CD4-positive, alpha-beta T cell treated with Interleukin-15 for 4 hours (primary cell): Measurements from ENCODE around the gene DSCAML1.
A peak's percentile ranks its signal among the peaks of the same experiment; 100 is the strongest.

Experiments used
- DNase-seq: peaks from one replicate; pipeline ENCODE4 v3.0.0-alpha.2; 2020; ENCODE audit warnings: low spot score

DSCAML1 gene, protein sequence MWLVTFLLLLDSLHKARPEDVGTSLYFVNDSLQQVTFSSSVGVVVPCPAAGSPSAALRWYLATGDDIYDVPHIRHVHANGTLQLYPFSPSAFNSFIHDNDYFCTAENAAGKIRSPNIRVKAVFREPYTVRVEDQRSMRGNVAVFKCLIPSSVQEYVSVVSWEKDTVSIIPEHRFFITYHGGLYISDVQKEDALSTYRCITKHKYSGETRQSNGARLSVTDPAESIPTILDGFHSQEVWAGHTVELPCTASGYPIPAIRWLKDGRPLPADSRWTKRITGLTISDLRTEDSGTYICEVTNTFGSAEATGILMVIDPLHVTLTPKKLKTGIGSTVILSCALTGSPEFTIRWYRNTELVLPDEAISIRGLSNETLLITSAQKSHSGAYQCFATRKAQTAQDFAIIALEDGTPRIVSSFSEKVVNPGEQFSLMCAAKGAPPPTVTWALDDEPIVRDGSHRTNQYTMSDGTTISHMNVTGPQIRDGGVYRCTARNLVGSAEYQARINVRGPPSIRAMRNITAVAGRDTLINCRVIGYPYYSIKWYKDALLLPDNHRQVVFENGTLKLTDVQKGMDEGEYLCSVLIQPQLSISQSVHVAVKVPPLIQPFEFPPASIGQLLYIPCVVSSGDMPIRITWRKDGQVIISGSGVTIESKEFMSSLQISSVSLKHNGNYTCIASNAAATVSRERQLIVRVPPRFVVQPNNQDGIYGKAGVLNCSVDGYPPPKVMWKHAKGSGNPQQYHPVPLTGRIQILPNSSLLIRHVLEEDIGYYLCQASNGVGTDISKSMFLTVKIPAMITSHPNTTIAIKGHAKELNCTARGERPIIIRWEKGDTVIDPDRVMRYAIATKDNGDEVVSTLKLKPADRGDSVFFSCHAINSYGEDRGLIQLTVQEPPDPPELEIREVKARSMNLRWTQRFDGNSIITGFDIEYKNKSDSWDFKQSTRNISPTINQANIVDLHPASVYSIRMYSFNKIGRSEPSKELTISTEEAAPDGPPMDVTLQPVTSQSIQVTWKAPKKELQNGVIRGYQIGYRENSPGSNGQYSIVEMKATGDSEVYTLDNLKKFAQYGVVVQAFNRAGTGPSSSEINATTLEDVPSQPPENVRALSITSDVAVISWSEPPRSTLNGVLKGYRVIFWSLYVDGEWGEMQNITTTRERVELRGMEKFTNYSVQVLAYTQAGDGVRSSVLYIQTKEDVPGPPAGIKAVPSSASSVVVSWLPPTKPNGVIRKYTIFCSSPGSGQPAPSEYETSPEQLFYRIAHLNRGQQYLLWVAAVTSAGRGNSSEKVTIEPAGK (N-terminal part only)

DNA sequence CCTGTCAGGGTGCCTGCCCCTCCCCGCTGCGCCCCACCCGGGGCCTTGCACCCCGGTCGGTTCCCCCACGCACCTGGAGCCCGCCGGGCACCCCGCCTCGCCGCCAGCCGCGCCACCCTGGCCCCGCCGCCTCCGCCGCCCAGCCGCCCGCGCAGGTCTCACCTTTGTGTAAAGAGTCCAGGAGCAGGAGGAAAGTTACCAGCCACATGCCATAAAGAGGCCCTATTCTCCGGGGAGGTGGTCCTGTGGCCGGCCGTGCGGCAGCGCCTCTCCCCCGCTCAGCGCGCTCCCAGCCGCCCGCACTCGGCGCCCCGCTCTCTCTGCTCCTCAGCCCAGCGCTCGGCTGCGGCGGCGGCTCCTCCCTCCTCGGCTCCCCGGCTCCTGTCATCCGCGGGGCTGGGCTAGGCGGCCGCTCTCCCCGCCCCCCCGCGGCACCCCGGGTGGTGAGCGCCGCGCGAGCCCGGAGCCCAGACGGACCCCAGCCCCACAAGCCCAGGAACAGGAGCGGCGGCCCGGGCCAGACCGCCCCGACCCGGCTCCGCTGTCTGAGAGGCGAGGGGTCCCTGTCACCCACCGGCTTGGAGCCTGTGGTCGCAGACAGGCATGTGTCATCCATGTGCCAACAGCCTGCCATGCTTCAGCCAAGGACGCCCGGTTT lies at the start of gene DSCAML1:
TSS of gene DSCAML1 (minus strand) at position 345 of the 658 bp plus-strand sequence. CDS start at position 208, 137 bp downstream.
- DNase-seq = no peak

DNA sequence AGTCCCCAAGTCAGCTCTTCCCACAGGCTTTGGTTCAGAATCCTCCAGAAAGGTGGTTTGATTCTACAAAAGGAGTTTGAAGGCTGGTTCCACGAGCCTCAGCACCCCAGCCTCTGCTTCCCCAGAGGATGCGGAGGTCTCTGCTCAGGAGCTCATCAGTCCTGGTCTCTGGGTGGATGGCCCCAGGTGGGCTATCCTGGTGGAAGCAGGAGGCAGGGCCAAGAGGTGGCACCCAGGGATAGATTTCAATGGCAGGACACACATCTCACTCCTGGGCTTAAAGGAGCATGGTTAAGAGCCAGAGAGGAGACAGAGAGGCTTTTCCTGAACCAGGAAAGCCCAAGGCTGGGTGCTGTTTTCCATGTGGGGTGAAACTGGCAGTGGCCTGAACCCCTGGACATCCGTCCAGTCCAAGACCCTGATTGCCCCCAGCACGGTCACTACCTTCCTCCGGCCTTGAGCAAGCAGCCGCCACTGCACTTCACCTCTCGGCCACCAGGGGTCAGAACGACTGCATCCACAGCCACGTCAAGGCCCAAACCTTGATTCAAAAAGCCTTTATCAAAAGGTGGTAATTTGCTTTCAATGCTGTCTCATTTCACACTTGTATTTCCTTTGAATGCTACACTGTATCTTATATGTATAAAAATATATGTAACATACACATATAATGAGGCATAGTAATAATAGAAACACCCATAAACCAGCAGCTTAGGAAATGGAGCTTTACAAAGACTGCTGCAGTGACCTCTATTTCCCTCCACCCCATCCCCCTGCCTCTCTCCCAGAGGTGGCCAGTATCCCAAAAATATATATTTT lies 46.9 kb upstream of the DSCAML1 start:
- peak; percentile 82 for DNase-seq

DNA sequence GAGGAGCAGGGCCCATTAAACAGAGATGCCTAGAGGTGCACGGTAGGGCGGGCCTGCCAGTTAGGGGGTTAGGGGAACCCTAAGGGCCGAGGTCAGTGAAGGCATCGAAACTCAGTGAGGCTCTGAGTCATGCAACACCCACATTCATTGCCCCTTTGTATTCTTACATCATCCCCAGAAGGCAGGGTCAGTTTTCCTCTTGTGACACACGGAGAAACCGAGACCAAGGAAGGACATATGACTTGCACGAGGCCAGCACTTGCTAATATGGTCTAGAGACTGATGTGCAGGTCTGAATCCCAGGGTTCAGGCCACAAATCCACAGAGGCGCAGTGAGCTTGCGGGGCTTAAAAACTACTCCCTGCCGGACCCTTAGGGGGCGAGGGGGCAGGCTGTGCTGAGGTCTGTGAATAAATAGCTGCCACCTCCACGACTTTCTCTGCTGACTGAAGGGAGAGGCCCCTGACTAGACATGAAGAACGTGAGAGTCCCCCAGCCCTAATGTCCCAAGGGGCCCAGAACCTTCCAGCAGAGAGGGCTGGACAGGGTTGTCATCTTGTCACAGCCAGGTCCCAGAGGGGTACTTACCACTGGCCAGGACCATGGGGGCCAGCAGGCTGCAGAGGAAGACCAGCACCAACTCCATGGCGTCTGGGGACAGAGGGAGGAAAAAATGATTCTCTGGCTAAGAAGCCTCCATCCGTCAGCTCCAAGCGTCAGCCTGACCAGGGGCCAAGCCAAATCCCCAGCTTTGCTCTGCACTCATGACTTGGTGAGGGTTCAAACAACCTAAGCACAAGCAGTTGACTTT lies 45.3 kb upstream of the DSCAML1 start:
- DNase-seq = no peak

DNA sequence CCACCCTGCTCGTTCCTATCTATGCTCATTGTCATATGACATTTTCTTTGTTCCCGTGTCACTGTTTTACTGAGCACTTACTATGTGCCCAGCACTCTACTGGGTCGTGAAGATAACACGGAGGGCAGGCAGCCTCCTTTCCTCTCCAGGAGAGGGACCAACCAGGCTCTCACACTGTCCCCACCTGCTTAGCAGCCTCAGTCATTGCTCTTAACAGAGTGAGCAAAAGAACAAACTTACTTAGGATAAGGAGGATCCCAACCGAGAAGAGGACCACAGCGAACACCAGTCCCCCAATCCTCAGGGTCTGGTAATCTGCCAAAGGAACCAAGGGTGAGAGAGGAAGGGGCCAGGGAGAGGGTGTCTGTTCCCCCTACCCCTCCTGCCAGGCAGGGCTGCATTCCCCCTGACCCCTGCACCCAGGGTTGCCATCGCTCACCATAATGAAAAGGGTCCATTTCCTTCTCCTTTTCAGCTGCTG lies 44.6 kb upstream of the DSCAML1 start:
- no peak for DNase-seq

DNA sequence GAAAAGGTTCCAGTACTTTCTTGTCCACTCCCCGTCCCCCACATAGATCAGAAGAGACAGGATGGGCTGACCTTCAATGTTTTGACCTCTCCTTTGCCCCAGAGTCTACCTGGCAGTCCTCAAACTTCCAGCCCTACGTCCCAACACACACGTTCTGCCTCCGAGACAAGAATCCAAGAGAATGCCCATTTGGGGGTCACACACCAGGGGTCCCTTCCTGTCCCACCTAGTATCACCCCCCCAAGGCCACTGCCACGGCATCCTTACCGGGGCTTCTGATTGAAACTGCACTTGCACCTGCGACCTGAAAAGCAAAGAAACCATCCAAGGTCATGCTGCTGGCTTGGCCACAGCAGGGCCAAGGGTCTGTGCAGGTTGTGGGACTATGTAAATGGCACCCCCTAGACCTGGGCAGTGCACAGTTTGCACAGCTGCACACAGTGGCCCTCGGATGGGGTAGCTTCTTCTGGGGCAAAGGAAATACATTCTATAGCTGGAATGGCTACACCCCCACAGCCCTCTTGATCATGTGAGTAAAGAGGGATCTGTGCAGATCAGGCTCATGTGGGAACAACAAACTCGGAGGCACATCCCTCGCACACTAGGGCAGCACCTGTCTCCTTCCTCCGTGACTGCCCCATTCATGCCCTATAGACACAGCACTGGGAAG lies 44.0 kb upstream of the DSCAML1 start:
- DNase-seq = no peak

DNA sequence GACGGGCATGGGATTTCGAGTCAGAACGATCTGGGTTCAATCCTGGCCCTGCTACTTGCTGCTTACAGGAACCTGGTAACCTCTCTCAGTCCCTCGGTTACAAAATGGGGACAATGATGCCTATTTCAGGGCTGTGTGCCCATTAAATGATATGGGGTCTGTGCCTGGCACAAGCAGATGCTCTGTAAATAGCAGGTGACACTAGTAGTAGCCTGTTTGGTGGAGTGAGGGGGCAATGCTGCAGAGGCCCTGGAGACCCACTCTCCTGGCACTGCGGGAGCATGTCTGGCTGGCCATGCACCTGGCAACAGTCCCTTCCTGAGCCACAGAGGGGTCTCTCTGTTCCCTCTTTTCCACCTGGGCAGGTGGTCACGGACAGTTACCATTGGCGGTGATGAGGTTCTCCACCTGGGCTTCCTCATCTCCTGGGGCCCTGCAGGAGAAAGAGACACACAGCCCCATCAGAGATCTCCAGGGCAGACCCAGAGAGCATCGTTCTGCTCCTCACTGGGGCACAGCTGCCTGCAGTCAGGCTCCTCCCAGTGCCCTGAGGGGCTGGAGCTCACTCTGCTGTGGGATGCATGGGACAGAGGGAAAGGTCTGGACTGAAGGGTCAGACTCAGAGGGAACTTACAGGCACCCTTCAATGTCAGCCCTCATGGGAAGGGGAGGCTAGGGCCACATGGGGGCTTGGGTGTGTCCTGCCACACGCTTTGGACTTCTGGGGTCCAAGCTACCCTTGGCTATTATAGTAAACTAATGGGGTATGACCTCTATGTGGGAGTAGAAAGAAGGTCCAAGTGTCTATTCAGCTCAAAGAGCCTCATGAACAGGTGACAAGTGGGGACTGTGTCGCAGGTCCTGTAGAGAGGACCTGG lies 43.2 kb upstream of the DSCAML1 start:
- no peak for DNase-seq

DNA sequence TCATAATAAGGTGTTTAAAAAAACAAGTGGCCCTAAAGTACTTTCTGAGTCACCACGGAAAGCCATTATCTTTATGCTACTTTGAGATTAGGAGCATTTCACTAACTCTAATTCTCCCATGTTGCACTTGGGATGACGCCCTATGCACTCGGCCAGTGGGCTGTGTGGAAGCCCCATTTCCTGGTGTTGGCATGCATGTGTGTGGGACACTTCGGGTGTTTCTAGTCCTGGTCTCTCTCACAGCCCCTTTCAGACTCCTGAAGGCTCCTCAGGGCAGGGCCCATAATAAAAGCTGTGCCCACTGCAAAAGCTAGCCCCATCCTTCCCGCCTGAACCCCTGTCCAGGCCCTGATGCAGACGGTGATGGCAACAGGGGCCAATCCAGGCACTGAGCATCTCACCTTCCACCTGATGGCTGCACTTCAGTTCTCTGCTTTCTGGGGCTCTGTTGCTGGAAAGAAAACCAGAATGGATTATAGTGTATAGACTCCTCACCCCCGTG lies 42.4 kb upstream of the DSCAML1 start:
- no peak for DNase-seq

DNA sequence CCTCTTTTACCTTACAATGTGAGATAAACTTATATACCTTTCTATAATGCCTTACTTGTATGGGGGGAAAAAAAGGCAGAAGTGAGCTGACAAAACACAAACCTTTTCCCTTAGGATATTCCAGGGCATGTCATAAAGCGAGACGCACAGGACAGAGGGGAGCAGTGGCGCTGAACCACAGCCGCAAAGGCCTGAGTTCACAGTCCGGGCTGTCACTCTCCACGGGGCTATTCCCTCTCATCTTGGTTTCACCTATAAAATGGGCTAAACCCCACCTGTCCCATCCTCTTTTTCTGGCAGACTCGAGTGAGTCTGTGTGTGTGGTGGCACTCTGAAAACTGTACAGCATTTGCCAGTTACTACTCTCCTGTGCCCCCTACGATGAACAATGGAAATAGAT lies 41.9 kb upstream of the DSCAML1 start:
- no peak for DNase-seq

DNA sequence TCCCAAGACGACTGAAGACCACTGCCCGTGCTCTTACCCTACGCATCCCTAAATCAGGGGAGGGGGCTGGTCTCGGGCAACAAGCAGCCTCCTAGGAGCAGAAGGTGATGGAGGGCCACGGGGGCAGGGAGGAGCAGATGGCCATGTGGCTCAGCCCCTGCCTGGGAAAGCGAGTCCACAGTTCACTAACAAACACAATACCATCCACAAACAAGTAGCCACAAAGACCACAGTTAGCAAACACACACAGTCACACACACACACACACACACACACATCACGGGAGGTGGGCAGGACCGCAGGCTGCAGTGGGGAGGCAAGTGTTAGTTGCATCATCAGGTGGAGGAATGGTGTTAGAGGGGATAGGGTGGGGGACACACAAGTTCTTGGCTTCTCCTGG lies 40.8 kb upstream of the DSCAML1 start:
- no peak for DNase-seq

DNA sequence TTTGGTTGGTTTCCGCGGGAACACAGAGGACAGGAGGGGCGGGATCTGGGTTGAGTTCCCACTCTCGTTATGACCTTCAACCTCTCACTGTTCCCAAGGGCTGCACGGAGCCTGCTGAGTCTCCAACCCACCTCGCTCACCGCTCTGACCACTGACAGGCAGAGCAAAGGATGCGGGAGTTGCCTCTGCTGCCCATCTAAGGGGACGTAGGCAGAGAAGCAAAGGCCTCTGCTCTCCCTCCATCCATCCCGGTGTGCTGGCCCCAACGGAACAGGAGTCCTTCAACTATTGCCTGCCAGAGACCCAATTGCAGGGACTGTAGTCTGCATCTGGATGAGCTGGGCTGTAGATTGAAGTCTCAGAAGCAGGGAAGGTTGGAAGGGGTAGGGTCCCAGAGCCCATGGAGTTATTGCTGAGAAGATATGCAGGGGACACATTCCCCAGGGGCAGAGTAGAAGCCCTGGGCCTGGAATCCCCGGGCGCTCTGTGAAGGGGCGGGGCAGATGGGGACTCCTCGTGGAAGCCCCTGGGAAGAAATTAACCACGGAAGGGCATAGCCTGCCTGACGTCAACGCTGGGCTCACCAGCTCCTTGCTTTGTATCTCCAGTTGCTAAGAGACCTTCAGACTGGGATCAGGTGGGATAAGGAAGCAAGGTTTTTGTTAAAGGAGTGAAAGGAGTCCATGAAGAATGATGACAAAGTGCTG lies 40.2 kb upstream of the DSCAML1 start:
- no peak for DNase-seq

DNA sequence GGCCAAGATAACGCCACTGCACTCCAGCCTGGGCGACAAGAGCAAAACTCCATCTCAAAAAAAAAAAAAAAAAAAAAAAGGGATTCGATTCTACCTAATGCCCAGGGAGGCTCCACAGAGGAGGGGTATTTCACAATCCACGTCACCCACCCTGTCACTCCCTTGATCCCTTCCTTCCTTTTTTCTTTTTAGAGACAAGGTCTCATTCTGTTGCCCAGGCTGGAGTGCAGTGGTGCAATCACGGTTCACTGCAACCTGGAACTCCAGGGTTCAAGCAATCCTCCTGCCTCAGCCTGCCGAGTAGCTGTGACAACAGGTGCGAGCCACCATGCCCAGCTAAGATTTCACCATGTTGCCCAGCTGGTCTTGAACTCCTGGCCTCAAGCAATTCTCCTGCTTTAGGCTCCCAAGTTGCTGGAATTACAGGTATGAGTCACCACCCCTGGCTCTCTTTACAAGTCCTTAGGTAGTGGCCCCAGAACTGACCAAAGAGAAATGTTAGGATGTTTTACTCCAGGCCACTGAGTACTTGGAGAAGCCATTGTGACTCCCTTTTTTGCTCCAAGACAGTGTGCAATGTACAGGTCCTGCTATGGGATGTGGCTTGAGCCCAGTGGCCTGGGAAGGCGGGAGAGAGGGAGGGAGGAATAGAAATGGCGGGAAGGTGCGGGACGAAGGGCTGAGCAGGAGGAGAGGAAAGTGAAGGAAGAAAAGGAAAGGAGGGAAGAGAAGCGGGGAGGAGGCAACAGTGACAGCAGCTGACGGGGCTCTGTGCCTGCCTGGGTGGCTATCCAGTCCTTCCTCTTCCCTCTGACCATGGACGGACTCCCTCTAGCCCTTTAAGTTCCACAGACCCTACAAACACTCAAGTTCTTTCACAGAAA lies 39.3 kb upstream of the DSCAML1 start:
- DNase-seq = no peak

DNA sequence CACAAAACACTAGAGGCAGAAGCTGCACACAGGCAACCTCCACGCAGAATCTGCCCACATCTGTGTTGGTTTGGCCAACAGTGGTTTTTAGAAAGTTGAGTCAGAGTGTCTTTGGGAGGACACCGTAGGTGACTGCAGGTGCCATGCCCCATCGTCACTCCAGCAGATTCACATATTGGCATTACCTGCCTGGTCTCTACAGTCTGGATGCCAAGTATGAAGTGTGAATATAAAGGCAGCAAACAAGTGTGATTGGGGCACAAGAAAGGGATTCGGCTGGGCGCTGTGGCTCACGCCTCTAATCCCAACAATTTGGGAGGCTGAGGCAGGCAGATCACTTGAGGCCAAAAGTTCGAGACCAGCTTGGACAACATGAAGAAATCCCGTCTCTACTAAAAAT lies 38.6 kb upstream of the DSCAML1 start:
- DNase-seq = no peak

DNA sequence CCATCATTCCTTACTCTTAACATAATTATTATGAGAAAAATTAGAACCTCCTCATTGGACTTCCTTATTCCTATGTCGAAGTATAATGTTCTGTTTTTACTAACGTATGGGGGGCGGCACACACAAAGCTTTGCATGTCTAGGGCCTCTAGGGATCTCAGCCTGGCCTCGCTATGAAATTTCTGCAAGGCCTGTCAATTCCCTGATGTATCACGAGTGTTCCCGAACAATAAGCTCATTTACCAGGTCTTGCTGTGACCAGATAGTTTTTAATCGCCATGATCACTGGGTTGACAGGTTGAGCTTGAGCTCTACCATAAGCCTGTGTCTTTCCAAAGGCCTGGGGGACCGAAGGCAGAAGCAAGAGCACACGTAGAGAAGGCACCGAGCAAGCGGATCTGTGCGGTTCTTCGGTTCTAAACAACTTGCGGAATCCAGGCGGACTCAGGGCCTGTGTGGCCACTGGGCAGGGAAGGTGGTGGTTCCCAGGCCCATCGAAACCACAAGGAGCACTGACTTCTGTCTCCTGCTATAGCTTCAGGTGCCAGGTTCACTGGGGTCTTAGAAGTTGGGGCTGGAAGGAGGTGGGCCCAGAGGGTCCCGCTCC lies 37.9 kb upstream of the DSCAML1 start:
- no peak for DNase-seq

DNA sequence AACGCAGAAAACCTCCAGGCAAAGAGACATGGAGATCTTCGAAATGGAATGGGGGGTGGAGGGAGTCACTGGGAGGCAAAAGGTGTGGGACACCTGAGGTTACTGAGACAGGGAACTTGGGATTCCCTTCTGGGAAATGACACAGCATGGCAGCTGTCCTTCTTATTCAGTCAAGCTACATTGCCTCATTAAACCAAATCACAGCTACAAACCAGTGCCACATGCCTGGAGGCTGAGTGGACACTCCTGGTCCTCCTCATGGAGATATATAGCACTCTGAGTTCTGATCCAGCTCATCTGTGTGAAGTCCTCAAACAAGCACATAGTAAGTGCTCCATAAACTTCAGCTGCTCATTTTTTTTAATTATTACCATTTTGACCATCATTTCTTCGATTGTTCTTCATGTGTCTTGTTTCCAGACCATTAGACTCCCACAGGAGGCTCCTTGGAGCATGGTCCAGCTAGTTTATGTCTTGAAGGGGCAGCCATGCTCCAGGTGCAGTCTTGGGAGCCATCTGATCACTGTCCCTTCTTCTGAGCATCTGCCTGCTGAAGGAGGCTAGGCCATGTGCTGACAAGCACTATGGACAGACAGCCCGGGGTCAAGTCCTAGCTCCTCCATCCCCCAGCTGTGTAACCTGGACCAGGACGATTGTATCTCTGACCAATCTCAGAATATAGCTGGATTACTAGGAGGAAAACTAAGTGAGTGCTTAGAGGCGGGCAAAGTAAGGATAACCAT lies 37.2 kb upstream of the DSCAML1 start:
- DNase-seq = no peak

DNA sequence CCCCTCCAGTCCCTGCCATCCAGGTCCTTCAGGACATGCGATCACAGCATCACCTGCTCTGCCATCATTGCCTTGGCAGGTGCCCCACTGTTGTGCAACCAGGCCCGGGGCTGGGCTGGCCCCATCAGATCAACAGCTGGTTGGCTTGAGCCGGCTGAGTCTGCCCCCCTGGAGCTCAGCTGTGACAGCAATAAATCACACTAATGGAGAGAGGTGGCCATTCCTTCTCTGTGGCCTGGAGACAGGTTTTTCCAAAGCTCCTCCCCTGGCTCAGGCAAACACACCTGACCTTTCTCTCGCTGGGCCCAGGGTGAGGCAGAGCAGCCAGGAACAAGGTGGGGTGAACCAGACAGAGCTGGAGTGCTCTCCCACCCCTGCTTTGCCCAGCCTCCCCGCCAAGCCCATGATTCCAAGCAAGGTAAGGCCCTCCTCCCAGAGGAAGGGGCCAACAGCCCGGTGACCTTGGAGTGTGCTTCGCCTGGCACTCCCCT lies 36.4 kb upstream of the DSCAML1 start:
- no peak for DNase-seq
